ENCODE data around the gene MOV10.

- TF ChIP-seq EZH2 (optimal IDR thresholded peaks at IDR 0.05; ENCODE audit: low read depth, low read length) = no peak
- TF ChIP-seq CTCF (IDR thresholded peaks at IDR 0.05; ENCODE audit: low read length) = no peak
- TF ChIP-seq EZH2phosphoT487 (IDR thresholded peaks at IDR 0.05; ENCODE audit: low read length) = no peak
Measured at GRCh38 chr1:112703706-112704105, 29.2 kb downstream of the MOV10 start.
